ENCODE data around the gene POU1F1. TPM values are rescaled to one million over a fixed set of nuclear protein-coding genes. Genes with fewer than 3 reads are reported as not detected.
"Not testable (repeated sequence)": the region's sequence is repeated elsewhere in the genome, so short reads cannot be mapped to it uniquely, and the experiment has no call there.

Gene POU1F1
- not detected for total RNA-seq

GRCh38 chr3:87276484-87276883, at the start of gene POU1F1:
Gene POU1F1, minus strand, starts transcription at chr3:87276584. Its CDS starts 122 bp downstream, at chr3:87276462.
- DNase-seq, result no peak
- H3K27me3 Mint-ChIP-seq (ENCODE audit: low read depth), result peaks cover 4% of the 10 kb centered on the region
- no peak within 1 kb of the TSS for H3K27ac Mint-ChIP-seq
- peaks cover 15% of the 10 kb centered on the region for H3K4me1 Mint-ChIP-seq (ENCODE audit: low read depth)
- H3K9me3 Mint-ChIP-seq, result no peaks in the 10 kb centered on the region
- H3K4me3 Mint-ChIP-seq, result no peak within 1 kb of the TSS
- H3K36me3 Mint-ChIP-seq (ENCODE audit: insufficient read depth in 2 of 2), result no peaks in the 10 kb centered on the region
- ATAC-seq (replicated peaks in 1 of 2), result no peak

- peaks cover 44% of the 10 kb centered on the region for H3K27me3 Mint-ChIP-seq (ENCODE audit: low read depth)
- no peaks in the 10 kb centered on the region for H3K9me3 Mint-ChIP-seq
- H3K36me3 Mint-ChIP-seq (ENCODE audit: insufficient read depth in 2 of 2), result no peaks in the 10 kb centered on the region
- no peak overlapping the region for H3K4me3 Mint-ChIP-seq
- no peak overlapping the region for H3K27ac Mint-ChIP-seq
- DNase-seq, result no peak
- no peak for ATAC-seq (replicated peaks in 1 of 2)
- no peaks in the 10 kb centered on the region for H3K4me1 Mint-ChIP-seq (ENCODE audit: low read depth)
These were observed 48.2 kb upstream of the POU1F1 start for GRCh38 chr3:87324609-87325008.

GRCh38 chr3:87320756-87321626, 44.6 kb upstream of the POU1F1 start:
- H3K27me3 Mint-ChIP-seq (ENCODE audit: low read depth), result peaks cover 39% of the 10 kb centered on the region
- no peak for ATAC-seq (replicated peaks in 1 of 2)
- no peaks in the 10 kb centered on the region for H3K36me3 Mint-ChIP-seq (ENCODE audit: insufficient read depth in 2 of 2)
- H3K9me3 Mint-ChIP-seq, result no peaks in the 10 kb centered on the region
- H3K27ac Mint-ChIP-seq, result no peak overlapping the region
- no peak for DNase-seq
- no peaks in the 10 kb centered on the region for H3K4me1 Mint-ChIP-seq (ENCODE audit: low read depth)
- H3K4me3 Mint-ChIP-seq, result no peak overlapping the region

- no peaks in the 10 kb centered on the region for H3K36me3 Mint-ChIP-seq (ENCODE audit: insufficient read depth in 2 of 2)
- DNase-seq (no peak), ATAC-seq (replicated peaks in 1 of 2) (no peak)
- peaks cover 5% of the 10 kb centered on the region for H3K4me1 Mint-ChIP-seq (ENCODE audit: low read depth)
- peaks cover 42% of the 10 kb centered on the region for H3K27me3 Mint-ChIP-seq (ENCODE audit: low read depth)
- H3K9me3 Mint-ChIP-seq, result no peaks in the 10 kb centered on the region
- H3K27ac Mint-ChIP-seq, result no peak overlapping the region
- H3K4me3 Mint-ChIP-seq, result no peak overlapping the region
These were observed 42.2 kb upstream of the POU1F1 start for GRCh38 chr3:87318617-87319021.

GRCh38 chr3:87317779-87318178, 41.4 kb upstream of the POU1F1 start:
- Mint-ChIP-seq H3K36me3 (ENCODE audit: insufficient read depth in 2 of 2) (no peaks in the 10 kb centered on the region), H3K4me1 (ENCODE audit: low read depth) (peaks cover 13% of the 10 kb centered on the region), H3K27ac (no peak overlapping the region), H3K27me3 (ENCODE audit: low read depth) (peaks cover 34% of the 10 kb centered on the region), H3K4me3 (no peak overlapping the region), H3K9me3 (no peaks in the 10 kb centered on the region)
- ATAC-seq (replicated peaks in 1 of 2) (no peak), DNase-seq (no peak)

- H3K27me3 Mint-ChIP-seq (ENCODE audit: low read depth), result peaks cover 11% of the 10 kb centered on the region
- no peaks in the 10 kb centered on the region for H3K36me3 Mint-ChIP-seq (ENCODE audit: insufficient read depth in 2 of 2)
- no peak overlapping the region for H3K4me3 Mint-ChIP-seq
- no peak overlapping the region for H3K27ac Mint-ChIP-seq
- H3K4me1 Mint-ChIP-seq (ENCODE audit: low read depth), result peaks cover 22% of the 10 kb centered on the region
- ATAC-seq (replicated peaks in 1 of 2) (peak; percentile 95 to 97), DNase-seq (no peak)
- H3K9me3 Mint-ChIP-seq, result no peaks in the 10 kb centered on the region
These were observed 37.3 kb upstream of the POU1F1 start for GRCh38 chr3:87313641-87314040.

- Mint-ChIP-seq H3K4me1 (ENCODE audit: low read depth) (peaks cover 22% of the 10 kb centered on the region), H3K27me3 (ENCODE audit: low read depth) (peaks cover 6% of the 10 kb centered on the region), H3K27ac (no peak overlapping the region), H3K4me3 (peak overlapping the region in 1 of 2 donors; percentile 5), H3K36me3 (ENCODE audit: insufficient read depth in 2 of 2) (no peaks in the 10 kb centered on the region), H3K9me3 (no peaks in the 10 kb centered on the region)
- ATAC-seq (replicated peaks in 1 of 2) (peak; percentile 70 to 74), DNase-seq (no peak)
These were observed 34.9 kb upstream of the POU1F1 start for GRCh38 chr3:87311309-87311708.

GRCh38 chr3:87309601-87310000, 33.2 kb upstream of the POU1F1 start:
- Mint-ChIP-seq H3K36me3 (ENCODE audit: insufficient read depth in 2 of 2) (no peaks in the 10 kb centered on the region), H3K4me3 (no peak overlapping the region), H3K27ac (no peak overlapping the region), H3K4me1 (ENCODE audit: low read depth) (peaks cover 22% of the 10 kb centered on the region), H3K27me3 (ENCODE audit: low read depth) (no peaks in the 10 kb centered on the region), H3K9me3 (no peaks in the 10 kb centered on the region)
- DNase-seq, result no peak
- ATAC-seq (replicated peaks in 1 of 2), result no peak

- Mint-ChIP-seq H3K4me3 (no peak overlapping the region), H3K27ac (no peak overlapping the region), H3K4me1 (ENCODE audit: low read depth) (peaks cover 9% of the 10 kb centered on the region), H3K9me3 (no peaks in the 10 kb centered on the region), H3K27me3 (ENCODE audit: low read depth) (no peaks in the 10 kb centered on the region), H3K36me3 (ENCODE audit: insufficient read depth in 2 of 2) (no peaks in the 10 kb centered on the region)
- DNase-seq (no peak), ATAC-seq (replicated peaks in 1 of 2) (no peak)
These were observed 31.4 kb upstream of the POU1F1 start for GRCh38 chr3:87307805-87308204.

GRCh38 chr3:87305517-87305916, 29.1 kb upstream of the POU1F1 start:
- no peak for ATAC-seq (replicated peaks in 1 of 2)
- H3K27ac Mint-ChIP-seq, result no peak overlapping the region
- no peaks in the 10 kb centered on the region for H3K4me1 Mint-ChIP-seq (ENCODE audit: low read depth)
- no peaks in the 10 kb centered on the region for H3K9me3 Mint-ChIP-seq
- DNase-seq, result no peak
- no peaks in the 10 kb centered on the region for H3K36me3 Mint-ChIP-seq (ENCODE audit: insufficient read depth in 2 of 2)
- H3K4me3 Mint-ChIP-seq, result no peak overlapping the region
- peaks cover 7% of the 10 kb centered on the region for H3K27me3 Mint-ChIP-seq (ENCODE audit: low read depth)

GRCh38 chr3:87305031-87305430, 28.6 kb upstream of the POU1F1 start:
- not testable (repeated sequence) for DNase-seq; H3K9me3 Mint-ChIP-seq; H3K27ac Mint-ChIP-seq; H3K4me1 Mint-ChIP-seq (ENCODE audit: low read depth); H3K36me3 Mint-ChIP-seq (ENCODE audit: insufficient read depth in 2 of 2); H3K27me3 Mint-ChIP-seq (ENCODE audit: low read depth); H3K4me3 Mint-ChIP-seq; ATAC-seq (replicated peaks in 1 of 2)

- no peak for DNase-seq
- Mint-ChIP-seq H3K4me3 (no peak overlapping the region), H3K4me1 (ENCODE audit: low read depth) (no peaks in the 10 kb centered on the region), H3K27ac (no peak overlapping the region), H3K27me3 (ENCODE audit: low read depth) (peaks cover 7% of the 10 kb centered on the region), H3K36me3 (ENCODE audit: insufficient read depth in 2 of 2) (no peaks in the 10 kb centered on the region), H3K9me3 (no peaks in the 10 kb centered on the region)
- peak; percentile 33 to 39 for ATAC-seq (replicated peaks in 1 of 2)
These were observed 21.8 kb upstream of the POU1F1 start for GRCh38 chr3:87298111-87298718.

- H3K4me1 Mint-ChIP-seq (ENCODE audit: low read depth), result peaks cover 11% of the 10 kb centered on the region
- DNase-seq (no peak), ATAC-seq (replicated peaks in 1 of 2) (no peak)
- H3K27ac Mint-ChIP-seq, result no peak overlapping the region
- no peaks in the 10 kb centered on the region for H3K9me3 Mint-ChIP-seq
- H3K27me3 Mint-ChIP-seq (ENCODE audit: low read depth), result no peaks in the 10 kb centered on the region
- no peaks in the 10 kb centered on the region for H3K36me3 Mint-ChIP-seq (ENCODE audit: insufficient read depth in 2 of 2)
- H3K4me3 Mint-ChIP-seq, result no peak overlapping the region
These were observed 12.1 kb upstream of the POU1F1 start for GRCh38 chr3:87288446-87288845.
